Kidney epithelial cell (primary cell): ENCODE results near the gene OR1F1. TPM values are rescaled to one million over a fixed set of nuclear protein-coding genes. Genes with fewer than 3 reads are reported as not detected.
"Not testable (repeated sequence)": the region's sequence is repeated elsewhere in the genome, so short reads cannot be mapped to it uniquely, and the experiment has no call there.

ENCODE experiments used
- DNase-seq: peaks from one replicate; pipeline ENCODE4 v3.0.0-alpha.2; 2010; ENCODE audit warnings: low read depth
- H3K27me3 ChIP-seq: 2 replicates; pipeline ENCODE4 v1.6.0; 2011; ENCODE audit warnings: low read length; ENCODE audit not compliant: control insufficient read depth, insufficient read depth
- H3K36me3 ChIP-seq: 2 replicates; pipeline ENCODE4 v1.5.1; 2011; ENCODE audit warnings: low read length; ENCODE audit not compliant: control insufficient read depth, insufficient read depth
- H3K4me3 ChIP-seq: 2 replicates; pipeline ENCODE4 v1.5.1; 2011; ENCODE audit warnings: low read depth, mild to moderate bottlenecking, control low read depth, low read length
- total RNA-seq: library from RNA; depleted of rRNA; stranded (reverse); fragments of >200 nt; gene quantifications from 2 replicates; pipeline ENCODE4 v1.2.3, GENCODE V29; 2015
- TF ChIP-seq, protein P1 (sequence below): IDR thresholded peaks from 2 replicates; pipeline ENCODE4 v1.5.1; 2011; ENCODE audit warnings: mild to moderate bottlenecking, moderate library complexity, low read length, control low read depth, inconsistent platforms; ENCODE audit not compliant: insufficient read depth, poor library complexity, severe bottlenecking

The OR1F1 gene
- total RNA-seq, 1 donor from 2014 or later = not detected

DNA sequence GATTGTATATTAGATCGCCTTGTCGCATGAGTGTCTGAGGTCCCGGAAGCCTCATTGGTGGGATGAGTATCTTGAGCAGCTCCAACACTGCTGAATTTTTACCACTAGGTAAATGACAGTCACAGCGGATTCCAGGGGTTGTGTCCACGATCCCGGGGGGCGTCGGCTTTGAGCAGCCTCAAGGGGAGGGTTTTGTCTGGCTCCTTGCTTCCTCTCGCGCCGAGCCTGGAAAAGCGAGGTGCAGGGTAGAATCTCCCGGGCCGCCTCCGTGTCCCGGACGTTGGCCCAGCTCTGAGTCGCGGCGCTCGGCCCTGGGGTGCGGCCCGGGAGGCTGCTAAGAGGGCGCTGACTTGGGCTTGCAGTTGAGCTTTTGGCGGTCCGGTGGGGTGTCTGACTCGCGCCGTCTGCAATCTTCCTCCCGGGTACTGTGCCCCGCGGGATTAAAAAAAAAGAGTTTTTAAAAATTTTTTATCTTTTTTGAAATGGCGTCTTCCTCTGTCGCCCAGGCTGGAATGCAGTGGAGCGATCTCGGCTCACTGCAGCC lies 4.5 kb downstream of the OR1F1 start:
- H3K4me3 ChIP-seq = no peak overlapping the region
- DNase-seq = no peak
- peaks cover 34% of the 10 kb centered on the region for H3K27me3 ChIP-seq
- H3K36me3 ChIP-seq = no peaks in the 10 kb centered on the region
- TF ChIP-seq, protein P1, sequence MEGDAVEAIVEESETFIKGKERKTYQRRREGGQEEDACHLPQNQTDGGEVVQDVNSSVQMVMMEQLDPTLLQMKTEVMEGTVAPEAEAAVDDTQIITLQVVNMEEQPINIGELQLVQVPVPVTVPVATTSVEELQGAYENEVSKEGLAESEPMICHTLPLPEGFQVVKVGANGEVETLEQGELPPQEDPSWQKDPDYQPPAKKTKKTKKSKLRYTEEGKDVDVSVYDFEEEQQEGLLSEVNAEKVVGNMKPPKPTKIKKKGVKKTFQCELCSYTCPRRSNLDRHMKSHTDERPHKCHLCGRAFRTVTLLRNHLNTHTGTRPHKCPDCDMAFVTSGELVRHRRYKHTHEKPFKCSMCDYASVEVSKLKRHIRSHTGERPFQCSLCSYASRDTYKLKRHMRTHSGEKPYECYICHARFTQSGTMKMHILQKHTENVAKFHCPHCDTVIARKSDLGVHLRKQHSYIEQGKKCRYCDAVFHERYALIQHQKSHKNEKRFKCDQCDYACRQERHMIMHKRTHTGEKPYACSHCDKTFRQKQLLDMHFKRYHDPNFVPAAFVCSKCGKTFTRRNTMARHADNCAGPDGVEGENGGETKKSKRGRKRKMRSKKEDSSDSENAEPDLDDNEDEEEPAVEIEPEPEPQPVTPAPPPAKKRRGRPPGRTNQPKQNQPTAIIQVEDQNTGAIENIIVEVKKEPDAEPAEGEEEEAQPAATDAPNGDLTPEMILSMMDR = no peak

- Histone ChIP-seq H3K36me3 (no peaks in the 10 kb centered on the region), H3K4me3 (no peak overlapping the region), H3K27me3 (peaks cover 37% of the 10 kb centered on the region)
- TF ChIP-seq, protein P1 = no peak
- DNase-seq = no peak
Observed at GRCh38 chr16:3193221-3194212, 5.5 kb downstream of the OR1F1 start.

DNA sequence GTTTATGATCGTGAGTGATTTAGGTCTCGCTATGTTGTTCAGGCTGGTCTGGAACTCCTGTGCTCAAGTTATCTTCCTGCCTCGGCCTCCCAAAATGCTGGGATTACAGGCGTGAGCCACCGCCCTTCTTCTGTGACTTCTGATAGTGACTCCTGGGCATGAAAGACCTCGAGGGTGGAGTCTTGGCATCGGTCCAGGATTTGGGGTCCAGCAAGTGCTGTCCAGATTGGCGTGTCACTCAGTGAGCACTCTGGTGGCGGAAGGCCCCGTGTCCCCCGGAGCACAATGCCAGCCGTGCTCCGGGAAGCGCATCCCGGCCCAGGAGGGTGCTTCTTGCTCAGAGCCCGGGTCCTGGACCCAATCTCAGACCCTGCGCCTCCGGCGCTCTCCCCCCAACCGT lies 6.8 kb downstream of the OR1F1 start:
- Histone ChIP-seq H3K36me3 (no peaks in the 10 kb centered on the region), H3K4me3 (no peak overlapping the region), H3K27me3 (peaks cover 36% of the 10 kb centered on the region)
- TF ChIP-seq, protein P1 = no peak
- DNase-seq = no peak

DNA sequence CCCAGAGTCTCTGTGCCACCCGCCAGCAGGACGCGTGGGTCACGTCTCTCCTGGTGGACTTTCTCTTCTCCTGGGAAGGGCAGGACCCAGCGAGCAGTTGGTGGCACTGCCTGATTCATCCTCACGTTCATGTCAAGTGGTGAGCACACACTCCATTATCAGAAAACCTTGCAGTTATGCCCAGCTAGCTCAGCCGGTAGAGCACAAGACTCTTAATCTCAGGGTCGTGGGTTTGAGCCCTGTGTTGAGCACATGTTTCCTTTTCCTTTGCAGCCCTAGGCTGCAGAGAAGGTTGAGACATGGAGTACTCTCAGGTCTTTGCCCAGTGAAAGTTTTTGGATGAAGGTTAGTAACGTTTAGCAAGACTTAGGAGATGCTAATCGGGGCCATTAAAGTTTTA lies 8.0 kb downstream of the OR1F1 start:
- Histone ChIP-seq H3K27me3 (peaks cover 26% of the 10 kb centered on the region), H3K36me3 (no peaks in the 10 kb centered on the region), H3K4me3 (no peak overlapping the region)
- no peak for DNase-seq
- TF ChIP-seq, protein P1 = no peak

DNA sequence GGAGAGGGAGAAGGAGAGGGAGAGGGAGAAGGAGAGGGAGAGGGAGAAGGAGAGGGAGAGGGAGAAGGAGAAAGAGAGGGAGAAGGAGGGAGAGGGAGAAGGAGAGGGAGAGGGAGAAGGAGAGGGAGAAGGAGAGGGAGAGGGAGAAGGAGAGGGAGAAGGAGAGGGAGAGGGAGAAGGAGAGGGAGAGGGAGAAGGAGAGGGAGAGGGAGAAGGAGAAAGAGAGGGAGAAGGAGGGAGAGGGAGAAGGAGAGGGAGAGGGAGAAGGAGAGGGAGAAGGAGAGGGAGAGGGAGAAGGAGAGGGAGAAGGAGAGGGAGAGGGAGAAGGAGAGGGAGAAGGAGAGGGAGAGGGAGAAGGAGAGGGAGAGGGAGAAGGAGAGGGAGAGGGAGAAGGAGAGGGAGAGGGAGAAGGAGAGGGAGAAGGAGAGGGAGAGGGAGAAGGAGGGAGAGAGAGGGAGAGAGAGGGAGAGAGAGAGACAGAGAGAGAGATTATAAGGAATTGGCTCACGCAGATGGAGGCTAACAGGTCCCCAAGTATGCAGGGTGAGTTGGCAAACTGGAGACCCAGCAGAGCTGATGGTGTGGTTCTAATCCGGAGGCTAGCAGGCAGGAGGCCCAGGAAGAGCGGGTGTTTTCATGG lies 9.8 kb downstream of the OR1F1 start:
- not testable (repeated sequence) for H3K36me3 ChIP-seq, DNase-seq
- peaks cover 10% of the 10 kb centered on the region for H3K27me3 ChIP-seq

DNA sequence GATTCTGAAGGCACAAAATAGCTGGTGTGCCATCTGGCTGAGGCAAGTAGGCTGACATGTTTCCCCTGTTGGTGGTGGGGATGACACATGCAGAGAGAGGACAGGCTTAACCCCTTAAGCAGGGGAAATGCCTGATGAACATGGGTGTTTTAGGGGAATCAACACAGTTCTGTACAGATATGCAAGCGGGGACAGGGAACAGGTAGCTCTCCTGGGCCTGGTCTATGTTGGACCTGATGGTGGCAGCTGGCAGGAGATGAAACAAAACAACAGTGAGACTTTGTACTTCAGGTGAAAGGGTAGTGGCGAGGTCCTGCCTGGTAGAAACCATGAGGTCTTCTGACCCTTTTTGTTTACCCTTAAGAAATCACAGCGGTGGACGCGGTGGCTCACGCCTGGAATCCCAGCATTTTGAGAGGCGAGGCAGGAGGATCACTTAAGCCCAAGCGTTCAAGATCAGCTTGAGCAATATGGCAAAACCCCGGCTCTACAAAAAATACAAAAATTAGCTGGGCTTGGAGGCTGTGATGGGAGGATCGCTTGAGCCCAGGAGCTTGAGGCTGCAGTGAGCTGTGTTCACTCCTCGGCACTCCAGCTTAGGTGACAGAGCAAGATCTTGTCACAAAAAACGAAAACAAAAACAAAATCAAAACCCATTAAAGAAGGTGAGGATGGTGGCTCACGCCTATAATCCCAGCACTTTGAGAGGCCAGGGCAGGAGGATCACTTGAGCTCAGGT lies 10.5 kb downstream of the OR1F1 start:
- Histone ChIP-seq H3K4me3 (no peak overlapping the region), H3K27me3 (peaks cover 5% of the 10 kb centered on the region), H3K36me3 (no peaks in the 10 kb centered on the region)
- TF ChIP-seq, protein P1 = no peak
- no peak for DNase-seq

More for the DNA sequence above, 9.8 kb downstream of the OR1F1 start:
- not testable (repeated sequence) for H3K4me3 ChIP-seq
